Gastrocnemius medialis (tissue), 4 donors: Measurements from ENCODE around the gene MYO9B.

ENCODE experiments used
- CTCF ChIP-seq, 5 experiments: fragments of 450-650 bp in 3 of 5; fragments of 200-600 bp in 2 of 5; sonication (generic) in 2 of 5; IDR thresholded peaks in 4 of 5; conservative IDR thresholded peaks in 1 of 5; 1 replicate in 4 of 5; 2 replicates in 1 of 5; pipeline ENCODE4 v1.5.1; 2016 to 2019; ENCODE audit warnings: antibody characterized with exemption in 5 of 5, mild to moderate bottlenecking in 3 of 5, moderate library complexity in 3 of 5
- POLR2A ChIP-seq, 2 donors: fragments of 450-650 bp; IDR thresholded peaks; one replicate each; pipeline ENCODE4 v1.6.1; 2017; ENCODE audit warnings: antibody characterized with exemption in 2 of 2, mild to moderate bottlenecking in 2 of 2, moderate library complexity in 2 of 2

- TF ChIP-seq CTCF (IDR thresholded peaks at IDR 0.05 in 4 of 5, conservative IDR thresholded peaks at IDR 0.05 in 1 of 5) (no peak), POLR2A (IDR thresholded peaks at IDR 0.05) (no peak)
These were observed 74.0 kb downstream of the MYO9B start for GRCh38 chr19:17149393-17150135.
